NCI-H510A treated with DMSO at 0.1 percent for 48 hours (cell line): ENCODE measurements around the gene NT5E.
"Not testable (repeated sequence)": the region's sequence is repeated elsewhere in the genome, so short reads cannot be mapped to it uniquely, and the experiment has no call there.

Source experiments
- DNase-seq: peaks from one replicate; lab custom pipeline; 2025; lab: John Stamatoyannopoulos, UW

The NT5E gene

DNA sequence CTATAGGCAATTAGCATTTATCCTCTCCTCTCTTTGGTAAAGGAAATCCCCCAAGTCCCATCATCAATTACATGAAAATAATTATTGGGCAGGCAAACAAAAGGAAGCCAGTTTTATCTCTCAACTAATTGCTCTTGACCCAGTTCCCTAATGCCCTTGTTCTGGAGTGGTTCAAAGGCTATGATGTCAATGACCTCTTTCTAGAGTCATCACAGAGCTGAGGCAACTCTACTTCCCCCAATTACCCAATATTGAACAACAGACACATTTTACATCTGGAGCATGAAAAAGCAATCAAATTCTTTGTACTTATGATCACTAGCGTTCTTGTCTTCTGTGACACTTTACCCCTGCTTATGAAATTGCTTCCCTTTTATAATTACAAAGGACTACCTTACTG is 43.5 kb downstream of the NT5E start:
- no peak for DNase-seq

DNA sequence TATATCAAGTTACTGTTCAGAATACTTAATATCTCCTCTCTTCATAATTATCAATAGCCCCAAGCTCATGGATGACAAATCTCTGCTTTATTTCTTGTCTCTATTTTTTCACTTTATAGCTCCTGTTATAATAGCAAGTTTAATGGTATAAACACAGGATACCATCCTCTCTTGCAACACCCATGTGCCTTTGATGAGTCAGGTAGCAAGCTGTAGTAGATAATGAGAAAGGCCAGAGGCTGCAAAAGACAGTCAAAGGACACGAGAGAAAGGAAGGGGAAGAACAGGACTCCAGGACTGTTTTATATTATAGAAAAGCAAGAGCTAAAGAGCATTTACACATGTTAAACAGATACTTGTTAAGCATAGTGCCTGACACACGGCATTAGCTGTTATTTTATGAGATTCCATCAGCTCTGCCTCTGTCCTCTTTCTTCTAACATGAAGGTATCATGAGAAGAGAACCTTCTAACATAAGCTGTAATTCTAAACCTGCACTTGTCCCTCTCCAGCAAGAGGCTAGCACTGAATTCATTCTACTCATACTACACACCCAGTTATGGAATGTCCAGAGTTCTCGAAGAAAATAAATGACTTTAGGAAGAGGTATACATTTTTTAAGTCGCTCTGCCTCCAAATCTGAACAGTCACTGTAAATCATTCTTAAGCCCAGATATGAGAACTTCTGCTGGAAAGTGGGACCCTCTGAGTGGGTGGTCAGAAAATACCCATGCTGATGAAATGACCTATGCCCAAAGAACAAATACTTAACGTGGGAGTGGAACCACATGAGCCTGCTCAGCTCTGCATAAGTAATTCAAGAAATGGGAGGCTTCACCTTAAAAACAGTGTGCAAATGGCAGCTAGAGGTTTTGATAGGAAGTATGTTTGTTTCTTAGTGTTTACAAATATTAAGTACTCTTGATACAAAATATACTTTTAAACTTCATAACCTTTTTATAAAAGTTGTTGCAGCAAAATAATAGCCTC is 45.0 kb downstream of the NT5E start:
- no peak for DNase-seq

GRCh38 chr6:85496009-85496579 is 46.2 kb downstream of the NT5E start:
- no peak for DNase-seq

DNA sequence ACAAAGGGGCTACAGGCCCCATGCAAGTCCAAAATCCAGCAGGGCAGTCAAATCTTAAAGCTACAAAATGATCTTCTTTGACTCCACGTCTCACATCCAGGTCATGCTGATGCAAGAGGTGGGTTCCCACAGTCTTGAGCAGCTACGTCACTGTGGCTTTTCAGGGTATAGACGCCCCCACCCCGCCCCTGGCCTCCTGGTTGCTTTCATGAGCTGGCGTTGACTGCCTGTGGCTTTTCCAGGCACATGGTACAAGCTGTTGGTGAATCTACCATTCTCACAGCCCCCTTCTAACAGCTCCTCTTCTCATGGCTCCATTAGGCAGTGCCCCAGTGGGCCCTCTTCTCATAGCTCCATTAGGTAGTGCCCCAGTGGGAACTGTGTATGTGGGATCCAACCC is 47.0 kb downstream of the NT5E start:
- no peak for DNase-seq

GRCh38 chr6:85498596-85499258 is 48.8 kb downstream of the NT5E start:
- no peak for DNase-seq

GRCh38 chr6:85506441-85507093 is 56.7 kb downstream of the NT5E start:
- DNase-seq, result no peak

DNA sequence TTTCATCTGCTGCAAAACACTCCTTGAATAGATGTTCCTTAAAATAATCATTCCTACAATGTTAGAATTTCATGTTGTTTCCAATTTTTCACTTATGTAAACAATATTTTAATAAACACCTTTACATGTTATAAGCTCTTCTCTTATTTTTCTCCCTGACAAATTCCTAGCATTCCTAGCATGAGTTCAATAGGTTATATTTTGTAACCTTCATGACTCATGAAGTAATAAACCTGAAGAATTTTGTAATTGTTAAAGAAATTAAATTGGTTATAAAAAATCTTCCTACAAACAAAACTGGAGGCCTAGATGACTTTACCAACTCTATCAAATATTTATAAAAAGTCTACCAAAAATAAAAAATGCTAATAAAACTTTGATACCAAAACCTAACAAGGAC is 66.3 kb downstream of the NT5E start:
- no peak for DNase-seq

GRCh38 chr6:85524281-85524680 is 74.4 kb downstream of the NT5E start:
- DNase-seq, result not testable (repeated sequence)

- DNase-seq, result no peak
These were observed 87.2 kb downstream of the NT5E start for GRCh38 chr6:85537055-85537494.

GRCh38 chr6:85544776-85545175 is 94.9 kb downstream of the NT5E start:
- DNase-seq, result no peak
